Nucleus accumbens (tissue), 56 donors: ENCODE results near the gene C1QTNF1.

Experiments
- DNase-seq, 56 donors: peaks; one replicate each; lab custom pipeline; 2025; lab: John Stamatoyannopoulos, UW

C1QTNF1 gene

DNA sequence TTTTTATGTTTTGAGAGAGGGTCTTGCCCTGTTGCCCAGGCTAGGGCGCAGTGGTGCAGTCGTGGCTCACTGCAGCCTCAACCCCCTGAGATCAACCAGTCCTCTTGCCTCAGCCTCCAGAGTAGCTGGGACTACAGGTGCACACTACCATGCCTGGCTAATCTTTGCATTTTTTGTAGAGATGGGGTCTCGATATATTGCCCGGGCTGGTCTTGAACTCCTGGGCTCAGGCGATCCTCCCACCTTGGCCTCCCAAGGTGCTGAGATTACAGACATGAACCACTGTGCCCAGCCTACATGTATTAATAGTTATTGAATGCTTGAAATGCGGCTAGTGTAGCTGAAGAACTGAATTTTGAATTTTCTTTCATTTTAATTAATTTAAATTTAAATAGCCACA lies 12.2 kb downstream of the C1QTNF1 start:
- no peak for DNase-seq

- no peak for DNase-seq
These were observed 12.6 kb downstream of the C1QTNF1 start for GRCh38 chr17:79036596-79036995.

DNA sequence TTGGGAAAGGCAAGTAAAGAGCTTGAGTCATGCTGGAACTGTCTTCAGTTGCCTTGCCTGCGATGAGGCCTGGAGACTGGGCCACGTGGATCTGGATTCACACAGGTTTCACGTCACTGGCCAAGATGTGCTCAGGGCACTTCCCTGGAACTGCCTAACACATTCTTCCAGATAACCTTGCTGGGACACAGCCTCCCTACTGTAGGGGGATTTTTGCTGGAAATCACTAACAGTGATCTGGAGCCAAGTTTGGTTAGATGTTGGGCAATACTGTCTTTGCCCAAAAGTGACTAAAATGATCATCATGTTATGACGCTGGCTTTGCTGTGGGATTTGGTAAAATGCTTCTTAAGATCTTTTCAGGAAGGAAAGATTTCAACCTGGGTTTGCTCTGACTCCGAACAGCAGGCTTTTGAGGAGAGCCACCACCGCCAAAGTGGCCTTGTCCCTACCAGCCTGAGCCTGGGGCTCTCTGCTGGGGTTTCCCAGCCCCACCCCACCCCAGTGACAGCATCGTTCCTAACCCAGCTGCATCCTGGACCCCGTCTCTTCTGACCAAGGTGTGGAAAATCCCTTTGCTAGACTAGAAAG lies 14.7 kb downstream of the C1QTNF1 start:
- DNase-seq: no peak

DNA sequence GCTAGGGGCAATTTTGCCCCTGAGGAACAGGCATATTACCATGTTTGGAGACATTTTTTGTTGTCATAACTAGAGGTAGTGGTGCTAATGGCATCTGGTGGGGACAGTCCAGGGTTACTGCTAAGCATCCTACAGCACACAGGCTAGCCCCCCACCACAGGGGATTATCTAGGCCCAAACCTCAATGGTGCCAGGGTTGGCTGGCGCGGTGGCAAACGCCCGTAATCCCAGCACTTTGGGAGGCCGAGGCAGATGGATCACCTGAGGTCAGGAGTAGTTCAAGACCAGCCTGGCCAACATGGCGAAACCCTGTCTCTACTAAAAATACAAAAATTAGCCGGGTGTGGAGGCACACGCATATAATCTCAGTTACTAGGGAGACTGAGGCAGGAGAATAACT lies 15.2 kb downstream of the C1QTNF1 start:
- DNase-seq: no peak

- no peak for DNase-seq
These were observed 15.9 kb downstream of the C1QTNF1 start for GRCh38 chr17:79039886-79040285.

GRCh38 chr17:79041041-79041570 lies 17.1 kb downstream of the C1QTNF1 start:
- no peak for DNase-seq

DNA sequence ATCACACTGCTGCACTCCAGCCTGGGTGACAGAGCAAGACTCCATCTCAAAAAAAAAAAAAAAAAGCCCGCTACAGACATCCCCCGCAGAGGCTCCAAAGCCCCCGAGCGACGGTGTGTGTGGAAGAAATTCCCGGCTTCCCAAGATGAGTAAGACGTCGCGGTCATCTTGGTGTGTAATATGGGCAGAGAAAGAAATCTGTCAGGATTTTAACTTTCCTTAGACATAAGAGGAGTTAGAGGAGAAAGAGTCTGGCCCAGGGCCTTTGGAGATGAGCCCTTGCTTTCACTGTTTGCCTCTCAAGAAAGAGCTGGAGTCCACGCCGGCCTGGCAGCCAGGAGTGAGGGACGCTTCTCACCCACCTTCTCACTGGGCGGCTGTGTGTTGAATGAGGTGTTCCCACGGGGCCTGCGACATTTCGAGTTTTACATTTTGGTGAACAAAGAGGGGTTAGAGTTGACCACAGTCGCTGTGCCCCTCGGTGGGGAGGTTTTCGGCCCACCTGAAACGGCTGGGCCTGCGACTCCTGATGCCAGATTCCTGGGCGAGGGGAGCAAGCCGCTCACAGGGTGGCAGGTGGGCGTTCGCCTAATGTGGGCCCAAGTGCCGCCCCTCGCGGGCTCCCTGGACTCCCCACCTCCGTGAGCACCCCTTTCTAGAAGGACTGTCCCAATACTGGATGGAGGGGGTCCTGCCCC lies 17.9 kb downstream of the C1QTNF1 start:
- no peak for DNase-seq

- peak in 10 of 56 donors; percentile 4 to 46 (median 17) for DNase-seq
These were observed 18.6 kb downstream of the C1QTNF1 start for GRCh38 chr17:79042421-79043190.

DNA sequence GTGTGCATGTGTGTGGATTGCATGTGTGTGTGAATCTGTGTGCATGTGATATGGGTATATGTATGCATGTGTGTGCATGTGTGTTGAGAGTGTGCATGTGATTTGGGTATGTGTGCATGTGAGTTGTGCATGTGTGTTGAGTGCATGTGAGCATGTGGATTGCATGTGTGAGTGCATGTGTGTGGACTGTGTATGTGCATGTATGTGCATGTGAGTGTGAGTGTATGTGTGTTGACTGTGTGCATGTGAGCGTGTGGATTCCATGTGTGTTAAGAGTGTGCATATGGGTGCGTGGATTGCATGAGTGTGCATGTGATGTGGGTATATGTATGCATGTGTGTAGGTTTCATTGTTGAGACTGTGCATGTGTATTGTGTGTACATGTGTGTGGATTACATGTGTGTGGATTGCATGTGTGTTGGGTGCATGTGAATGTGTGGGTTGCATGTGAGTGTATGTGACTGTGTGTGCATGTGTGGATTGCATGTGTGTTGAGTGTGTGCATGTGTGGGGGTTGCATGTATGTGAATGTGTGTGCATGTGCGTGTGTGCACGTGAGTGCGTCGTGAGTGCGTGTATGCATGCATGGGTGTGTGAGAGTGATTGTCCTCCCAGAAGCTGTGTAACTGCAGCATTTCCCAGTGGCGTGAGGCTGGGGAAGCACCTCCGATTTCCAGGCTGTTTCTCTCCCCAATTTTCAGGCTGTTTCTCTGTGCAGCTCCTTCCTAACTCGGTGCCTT lies 19.4 kb downstream of the C1QTNF1 start:
- DNase-seq: no peak

DNA sequence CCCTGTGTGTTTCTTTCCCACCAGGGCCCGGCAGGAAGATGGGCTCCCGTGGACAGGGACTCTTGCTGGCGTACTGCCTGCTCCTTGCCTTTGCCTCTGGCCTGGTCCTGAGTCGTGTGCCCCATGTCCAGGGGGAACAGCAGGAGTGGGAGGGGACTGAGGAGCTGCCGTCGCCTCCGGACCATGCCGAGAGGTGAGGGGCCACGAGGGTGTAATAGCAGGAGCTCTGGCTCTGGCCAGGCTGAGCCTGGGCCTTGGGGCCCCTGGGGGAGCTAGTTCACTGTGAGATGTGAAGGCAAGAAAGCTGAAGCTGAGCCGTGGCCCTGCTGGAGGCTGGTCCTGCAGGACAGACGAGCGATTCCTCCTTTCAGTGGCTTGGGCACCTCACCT lies 20.0 kb downstream of the C1QTNF1 start:
- DNase-seq: no peak

DNA sequence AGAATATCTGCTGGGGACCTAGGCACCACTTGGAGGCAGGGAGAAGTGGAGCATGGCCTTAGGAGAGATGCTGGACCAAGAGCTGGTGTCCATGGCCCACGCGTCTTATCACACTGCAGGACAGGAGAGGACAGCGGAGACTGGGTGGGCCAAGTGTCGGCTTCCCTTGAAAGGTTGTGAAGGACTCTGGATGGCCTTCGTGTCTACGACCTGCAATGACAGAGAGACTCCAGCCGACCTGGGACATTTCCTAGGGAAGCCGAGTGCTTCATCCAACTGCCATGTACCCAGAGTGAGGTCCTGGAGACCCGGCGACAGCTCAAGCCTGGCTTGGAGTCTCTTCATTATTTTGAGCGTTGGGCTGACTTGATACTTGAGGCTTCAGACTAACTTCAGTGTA lies 20.5 kb downstream of the C1QTNF1 start:
- DNase-seq: no peak

- DNase-seq: no peak
These were observed 21.2 kb downstream of the C1QTNF1 start for GRCh38 chr17:79045001-79045729.

- DNase-seq: peak in 49 of 56 donors; percentile 9 to 78 (median 34)
These were observed 21.9 kb downstream of the C1QTNF1 start for GRCh38 chr17:79045842-79046196.

DNA sequence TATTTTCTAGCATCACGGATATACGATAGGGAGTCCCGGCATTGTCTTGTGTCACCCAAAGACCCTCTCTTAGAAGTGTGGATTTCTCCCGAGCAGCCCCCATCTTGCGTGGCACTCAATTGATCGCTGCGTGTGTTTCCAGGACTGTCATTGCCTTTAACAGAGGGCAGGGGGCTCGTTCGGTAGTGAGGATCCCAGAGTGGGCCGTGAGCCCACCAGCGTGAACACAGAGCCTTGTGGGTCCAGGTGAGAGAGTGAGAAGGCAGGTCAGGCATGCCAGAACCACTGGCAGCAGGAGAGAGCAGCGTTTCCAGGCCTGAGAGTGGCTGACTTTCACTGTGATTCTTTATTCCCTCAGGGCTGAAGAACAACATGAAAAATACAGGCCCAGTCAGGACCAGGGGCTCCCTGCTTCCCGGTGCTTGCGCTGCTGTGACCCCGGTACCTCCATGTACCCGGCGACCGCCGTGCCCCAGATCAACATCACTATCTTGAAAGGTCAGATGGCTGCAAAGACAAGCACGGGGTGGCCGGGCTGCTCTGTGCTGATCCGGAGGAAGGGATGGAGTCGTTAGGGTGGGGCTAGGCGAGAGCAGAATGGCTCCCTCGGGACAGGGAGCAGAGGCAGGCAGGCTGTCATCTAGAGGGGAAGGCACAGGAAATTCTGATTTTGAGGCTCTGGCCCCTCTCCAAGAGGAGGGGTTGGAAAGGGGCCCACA lies 22.4 kb downstream of the C1QTNF1 start:
- no peak for DNase-seq

DNA sequence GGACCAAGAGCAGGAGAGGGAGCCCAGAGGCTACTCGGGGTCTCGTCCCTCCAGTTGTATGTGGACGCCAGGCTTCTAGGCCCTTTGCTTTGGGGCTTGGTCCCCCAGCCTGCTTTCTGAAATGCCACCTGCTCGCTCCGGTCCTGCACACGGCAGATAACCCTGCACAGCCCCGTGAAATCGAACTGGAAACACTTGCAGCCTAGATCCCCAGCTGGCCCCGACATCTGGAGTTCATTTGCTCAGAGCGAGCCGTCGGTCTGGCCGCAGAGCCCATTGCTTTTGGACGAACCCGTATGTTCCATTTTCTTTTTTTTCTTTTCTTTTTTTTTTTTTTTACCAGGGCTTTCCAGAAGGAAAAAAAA lies 22.9 kb downstream of the C1QTNF1 start:
- no peak for DNase-seq

GRCh38 chr17:79047291-79047920 lies 23.4 kb downstream of the C1QTNF1 start:
- no peak for DNase-seq

GRCh38 chr17:79047923-79048825 lies 24.2 kb downstream of the C1QTNF1 start:
- no peak for DNase-seq
